NT2/D1 (cell line): Measurements from ENCODE around the gene SBK3.

Experiments
- SUZ12 ChIP-seq: IDR thresholded peaks from 2 replicates; pipeline ENCODE4 v1.6.1; 2011; ENCODE audit not compliant: insufficient read length, insufficient read depth; ENCODE audit errors: extremely low read depth
- YY1 ChIP-seq: IDR thresholded peaks from 2 replicates; pipeline ENCODE4 v1.6.1; 2011; ENCODE audit not compliant: insufficient read length, insufficient read depth

GRCh38 chr19:55525289-55526101, 19.8 kb downstream of the SBK3 start:
- TF ChIP-seq YY1 = no peak
- no peak for TF ChIP-seq SUZ12
